WERI-Rb-1 (cell line): ENCODE results near the gene RNF167.

Experiments
- DNase-seq: peaks from one replicate; pipeline ENCODE4 v3.0.0-alpha.2; 2020
- H3K27ac ChIP-seq: fragments of 250-450 bp; sonication (Bioruptor Pico); 2 replicates; pipeline ENCODE4 v1.5.1; 2020; ENCODE audit warnings: mild to moderate bottlenecking, moderate library complexity
- H3K27me3 ChIP-seq: fragments of 250-450 bp; sonication (Bioruptor Pico); 2 replicates; pipeline ENCODE4 v1.5.1; 2021; ENCODE audit warnings: mild to moderate bottlenecking, low read depth, moderate library complexity; ENCODE audit not compliant: insufficient read depth, severe bottlenecking
- H3K36me3 ChIP-seq: fragments of 250-450 bp; sonication (Bioruptor Pico); 2 replicates; pipeline ENCODE4 v1.5.1; 2020; ENCODE audit warnings: mild to moderate bottlenecking, moderate library complexity
- H3K4me3 ChIP-seq: 2 replicates; pipeline ENCODE4 v1.5.1; 2011; ENCODE audit warnings: low read depth, mild to moderate bottlenecking, control low read depth, low read length
- H3K9me3 ChIP-seq: fragments of 250-450 bp; sonication (Bioruptor Pico); 2 replicates; pipeline ENCODE4 v1.5.1; 2021; ENCODE audit warnings: mild to moderate bottlenecking, moderate library complexity; ENCODE audit not compliant: severe bottlenecking
- CTCF ChIP-seq: IDR thresholded peaks from 2 replicates; pipeline ENCODE4 v1.5.1; 2011; ENCODE audit warnings: low read depth, mild to moderate bottlenecking, control low read depth, inconsistent platforms, low read length

Gene RNF167

GRCh38 chr17:4966844-4967538 is 26.9 kb downstream of the RNF167 start:
- TF ChIP-seq CTCF: no peak
- Histone ChIP-seq H3K27ac (peak overlapping the region; percentile 91), H3K4me3 (peak overlapping the region; percentile 65)

DNA sequence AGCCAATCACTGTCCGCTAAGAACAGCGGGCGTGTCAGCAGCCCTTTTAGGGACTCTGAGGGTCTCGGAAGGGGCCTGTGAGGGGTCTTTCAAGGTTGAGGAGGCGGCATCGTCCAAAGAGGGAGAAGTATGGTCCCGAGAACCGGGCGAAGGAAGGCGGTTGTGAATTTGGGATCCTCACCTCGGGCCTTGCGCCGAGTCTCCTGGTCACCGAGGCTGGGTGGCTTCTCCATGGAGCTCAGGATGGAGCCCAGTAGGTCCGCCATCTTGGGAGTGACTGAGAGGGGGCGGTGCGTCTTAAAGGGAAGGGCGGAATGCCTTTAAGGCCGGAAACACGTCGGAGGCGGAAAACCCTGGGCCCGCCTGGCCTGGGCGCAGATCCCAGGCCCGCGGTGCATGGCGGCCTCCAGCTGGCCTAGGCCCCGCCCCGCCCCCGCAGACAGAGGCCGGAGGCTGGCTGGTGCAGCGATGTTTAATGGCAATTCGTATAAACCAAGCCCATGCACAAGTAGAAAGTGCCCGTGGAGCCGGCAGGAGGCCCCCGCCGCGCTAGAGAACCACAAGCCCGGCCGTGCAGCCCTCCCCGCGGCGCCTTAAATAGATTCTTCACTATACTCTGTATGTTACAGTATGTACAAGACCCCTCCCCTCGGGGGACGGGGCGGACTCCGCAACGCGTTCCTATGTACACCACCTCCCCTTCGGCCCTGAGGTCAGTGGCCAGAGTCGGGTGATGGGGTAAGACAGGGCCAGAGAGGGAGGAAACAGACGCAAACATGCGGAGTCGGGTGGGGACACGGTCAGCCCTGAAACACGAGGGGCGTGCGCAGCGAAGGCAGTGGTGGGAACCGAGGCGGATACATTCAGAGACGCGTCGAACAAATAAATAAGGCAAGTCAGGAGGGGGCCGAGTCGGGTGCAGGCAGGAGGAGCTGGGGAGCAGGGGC is 27.7 kb downstream of the RNF167 start, which contains the start of gene SPAG7:
Gene SPAG7, minus strand, starts transcription at position 279 of the 947 bp plus-strand sequence. Its CDS starts 13 bp downstream, at position 266.
- H3K27me3 ChIP-seq: no peaks in the 10 kb centered on the region
- H3K9me3 ChIP-seq: no peaks in the 10 kb centered on the region
- H3K4me3 ChIP-seq: peak within 1 kb of the TSS; percentile 65
- peak within 1 kb of the TSS; percentile 91 for H3K27ac ChIP-seq
- peaks cover 32% of the 10 kb centered on the region for H3K36me3 ChIP-seq
- TF ChIP-seq CTCF: no peak
- DNase-seq: peak; percentile 93

More at GRCh38 chr17:4966844-4967538, 26.9 kb downstream of the RNF167 start:
- peaks cover 24% of the 10 kb centered on the region for H3K36me3 ChIP-seq
- H3K27me3 ChIP-seq: no peaks in the 10 kb centered on the region
- peak; percentile 99 for DNase-seq
- H3K9me3 ChIP-seq: no peaks in the 10 kb centered on the region

GRCh38 chr17:4968486-4969046 is 28.5 kb downstream of the RNF167 start:
- no peak for TF ChIP-seq CTCF
- H3K36me3 ChIP-seq: peaks cover 38% of the 10 kb centered on the region
- peak overlapping the region; percentile 65 for H3K4me3 ChIP-seq
- no peaks in the 10 kb centered on the region for H3K27me3 ChIP-seq
- H3K27ac ChIP-seq: peak overlapping the region; percentile 91
- no peaks in the 10 kb centered on the region for H3K9me3 ChIP-seq
- peak; percentile 44 for DNase-seq

GRCh38 chr17:4969047-4969550 is 29.0 kb downstream of the RNF167 start:
- Histone ChIP-seq H3K9me3 (no peaks in the 10 kb centered on the region), H3K27ac (peak overlapping the region; percentile 91), H3K4me3 (no peak overlapping the region), H3K27me3 (no peaks in the 10 kb centered on the region), H3K36me3 (peaks cover 43% of the 10 kb centered on the region)
- peak; percentile 22 for DNase-seq
- TF ChIP-seq CTCF: no peak

GRCh38 chr17:4969551-4970173 is 29.6 kb downstream of the RNF167 start:
- H3K27me3 ChIP-seq: no peaks in the 10 kb centered on the region
- no peak for DNase-seq
- H3K36me3 ChIP-seq: peaks cover 45% of the 10 kb centered on the region
- no peaks in the 10 kb centered on the region for H3K9me3 ChIP-seq
- H3K27ac ChIP-seq: peak overlapping the region; percentile 91
- no peak for TF ChIP-seq CTCF
- H3K4me3 ChIP-seq: no peak overlapping the region
